GM18526 (cell line): ENCODE data around the gene DCDC1.

Experiments
- POLR2A ChIP-seq: IDR thresholded peaks from 3 replicates; pipeline ENCODE4 v1.6.1; 2011; ENCODE audit not compliant: insufficient read length; ENCODE audit errors: extremely low read depth

The DCDC1 gene

GRCh38 chr11:30902929-30903328 is 466.6 kb downstream of the DCDC1 start:
- no peak for TF ChIP-seq POLR2A

GRCh38 chr11:30895046-30895445 is 474.5 kb downstream of the DCDC1 start:
- no peak for TF ChIP-seq POLR2A

GRCh38 chr11:30893318-30893717 is 476.2 kb downstream of the DCDC1 start:
- no peak for TF ChIP-seq POLR2A

GRCh38 chr11:30889143-30889794 is 480.3 kb downstream of the DCDC1 start:
- no peak for TF ChIP-seq POLR2A

GRCh38 chr11:30879322-30880005 is 490.1 kb downstream of the DCDC1 start:
- no peak for TF ChIP-seq POLR2A

GRCh38 chr11:30878400-30878799 is 491.1 kb downstream of the DCDC1 start:
- TF ChIP-seq POLR2A: no peak

- no peak for TF ChIP-seq POLR2A
These were observed 492.7 kb downstream of the DCDC1 start for GRCh38 chr11:30876663-30877396.

GRCh38 chr11:30876228-30876627 is 493.3 kb downstream of the DCDC1 start:
- TF ChIP-seq POLR2A: no peak

GRCh38 chr11:30875806-30876205 is 493.7 kb downstream of the DCDC1 start:
- no peak for TF ChIP-seq POLR2A

- no peak for TF ChIP-seq POLR2A
These were observed 495.5 kb downstream of the DCDC1 start for GRCh38 chr11:30873924-30874610.

GRCh38 chr11:30868626-30869081 is 500.9 kb downstream of the DCDC1 start:
- no peak for TF ChIP-seq POLR2A

GRCh38 chr11:30863209-30863608 is 506.3 kb downstream of the DCDC1 start:
- no peak for TF ChIP-seq POLR2A

GRCh38 chr11:30861531-30861930 is 508.0 kb downstream of the DCDC1 start:
- TF ChIP-seq POLR2A: no peak

GRCh38 chr11:30861064-30861463 is 508.5 kb downstream of the DCDC1 start:
- TF ChIP-seq POLR2A: no peak

GRCh38 chr11:30860146-30860545 is 509.4 kb downstream of the DCDC1 start:
- no peak for TF ChIP-seq POLR2A
